Testis (tissue), 2 donors: ENCODE measurements around the gene PRKG1.

ENCODE experiments used
- POLR2A ChIP-seq: fragments of 450-650 bp; IDR thresholded peaks from one replicate; pipeline ENCODE4 v1.6.1; 2017; ENCODE audit warnings: antibody characterized with exemption, mild to moderate bottlenecking, moderate library complexity
- TF ChIP-seq, protein P1 (sequence below), 3 experiments: fragments of 450-650 bp in 2 of 3; fragments of 200-600 bp in 1 of 3; sonication (generic) in 1 of 3; IDR thresholded peaks; one replicate each; pipeline ENCODE4 v1.5.1; 2016 to 2019; ENCODE audit warnings: antibody characterized with exemption in 3 of 3, mild to moderate bottlenecking in 2 of 3, moderate library complexity in 1 of 3

DNA sequence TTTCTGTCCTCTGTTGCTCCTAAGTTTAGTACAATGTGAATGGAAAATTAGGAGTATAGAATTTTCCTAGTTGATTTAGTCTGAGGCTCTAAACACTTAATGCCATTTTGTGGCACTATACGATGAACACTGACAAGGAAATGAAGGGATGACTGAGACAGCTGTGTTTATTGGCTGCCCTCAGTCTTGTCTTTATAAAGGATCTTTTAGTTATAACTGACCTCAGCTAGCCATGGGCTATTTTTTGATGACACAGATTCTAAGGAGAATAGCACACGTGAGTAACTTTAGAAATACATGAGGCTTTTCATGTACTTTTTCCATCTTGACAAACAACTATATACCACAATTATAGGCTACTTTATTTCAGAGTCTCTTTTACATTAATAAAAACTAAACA, 113.7 kb downstream of the PRKG1 start:
- TF ChIP-seq, protein P1, sequence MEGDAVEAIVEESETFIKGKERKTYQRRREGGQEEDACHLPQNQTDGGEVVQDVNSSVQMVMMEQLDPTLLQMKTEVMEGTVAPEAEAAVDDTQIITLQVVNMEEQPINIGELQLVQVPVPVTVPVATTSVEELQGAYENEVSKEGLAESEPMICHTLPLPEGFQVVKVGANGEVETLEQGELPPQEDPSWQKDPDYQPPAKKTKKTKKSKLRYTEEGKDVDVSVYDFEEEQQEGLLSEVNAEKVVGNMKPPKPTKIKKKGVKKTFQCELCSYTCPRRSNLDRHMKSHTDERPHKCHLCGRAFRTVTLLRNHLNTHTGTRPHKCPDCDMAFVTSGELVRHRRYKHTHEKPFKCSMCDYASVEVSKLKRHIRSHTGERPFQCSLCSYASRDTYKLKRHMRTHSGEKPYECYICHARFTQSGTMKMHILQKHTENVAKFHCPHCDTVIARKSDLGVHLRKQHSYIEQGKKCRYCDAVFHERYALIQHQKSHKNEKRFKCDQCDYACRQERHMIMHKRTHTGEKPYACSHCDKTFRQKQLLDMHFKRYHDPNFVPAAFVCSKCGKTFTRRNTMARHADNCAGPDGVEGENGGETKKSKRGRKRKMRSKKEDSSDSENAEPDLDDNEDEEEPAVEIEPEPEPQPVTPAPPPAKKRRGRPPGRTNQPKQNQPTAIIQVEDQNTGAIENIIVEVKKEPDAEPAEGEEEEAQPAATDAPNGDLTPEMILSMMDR (IDR thresholded peaks at IDR 0.05) = no peak
- no peak for TF ChIP-seq POLR2A
